ENCODE data around the gene SENP6. TPM values are rescaled to one million over a fixed set of nuclear protein-coding genes. Genes with fewer than 3 reads are reported as not detected.
A peak's percentile ranks its signal among the peaks of the same experiment; 100 is the strongest.
"Not testable (repeated sequence)": the region's sequence is repeated elsewhere in the genome, so short reads cannot be mapped to it uniquely, and the experiment has no call there.

SENP6 gene
- total RNA-seq, 2 donors from 2014 or later, result 99.4 to 99.7 TPM

DNA sequence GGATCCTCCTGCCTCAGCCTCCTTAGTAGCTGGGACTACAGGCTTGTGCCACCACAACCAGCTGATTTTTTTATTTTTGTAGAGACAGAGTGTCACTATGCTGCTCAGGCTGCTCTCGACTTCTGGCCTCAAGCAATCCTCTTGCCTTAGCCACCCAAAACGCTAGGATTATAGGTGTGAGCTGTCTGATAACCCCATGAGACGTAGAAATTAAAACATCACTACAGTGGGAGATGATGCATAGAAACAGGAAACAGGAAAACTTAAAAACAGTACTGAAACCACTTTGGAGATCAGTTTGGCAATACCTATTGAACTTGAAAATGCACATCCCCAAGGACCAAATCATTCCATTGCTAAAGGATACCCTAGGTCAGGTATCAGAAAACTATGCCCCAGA lies 10.8 kb downstream of the SENP6 start:
- H3K9me3 Mint-ChIP-seq, result no peaks in the 10 kb centered on the region
- peaks cover 0 to 7% of the 10 kb centered on the region in 2 donors for H3K36me3 Mint-ChIP-seq (ENCODE audit: insufficient read depth in 2 of 2)
- ATAC-seq (replicated peaks in 1 of 2) (peak; percentile 37 to 44), DNase-seq (no peak)
- H3K27ac Mint-ChIP-seq, result peak overlapping the region; percentile 44
- H3K4me3 Mint-ChIP-seq, result peak overlapping the region; percentile 65 to 82
- H3K4me1 Mint-ChIP-seq (ENCODE audit: low read depth), result peaks cover 97% of the 10 kb centered on the region
- no peaks in the 10 kb centered on the region for H3K27me3 Mint-ChIP-seq (ENCODE audit: low read depth)

- peak overlapping the region; percentile 44 for H3K27ac Mint-ChIP-seq
- peak overlapping the region; percentile 65 to 82 for H3K4me3 Mint-ChIP-seq
- peaks cover 0 to 10% of the 10 kb centered on the region in 2 donors for H3K36me3 Mint-ChIP-seq (ENCODE audit: insufficient read depth in 2 of 2)
- H3K4me1 Mint-ChIP-seq (ENCODE audit: low read depth), result peaks cover 97% of the 10 kb centered on the region
- H3K9me3 Mint-ChIP-seq, result no peaks in the 10 kb centered on the region
- DNase-seq, result no peak
- no peak for ATAC-seq (replicated peaks in 1 of 2)
- no peaks in the 10 kb centered on the region for H3K27me3 Mint-ChIP-seq (ENCODE audit: low read depth)
These were observed 11.4 kb downstream of the SENP6 start for GRCh38 chr6:75613056-75613501.

DNA sequence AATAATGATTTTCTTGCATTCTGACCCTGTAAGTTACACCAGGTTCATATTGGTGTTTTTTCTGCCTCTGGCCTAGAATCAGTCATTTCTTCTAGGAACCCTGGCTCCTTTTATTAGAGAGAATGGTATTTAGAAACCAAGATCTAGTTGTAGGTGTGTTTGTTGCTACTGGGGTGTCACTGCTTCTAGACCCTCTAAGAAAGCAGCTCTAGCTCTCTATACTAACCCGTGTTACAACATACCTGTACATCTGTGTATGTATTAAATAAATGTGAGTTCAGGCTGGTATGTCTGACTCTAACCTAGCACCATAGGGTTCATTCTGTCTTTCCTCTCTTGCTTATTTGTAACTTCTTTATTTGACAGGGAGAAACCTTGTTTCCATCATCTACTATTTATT lies 16.8 kb downstream of the SENP6 start:
- H3K27ac Mint-ChIP-seq, result peak overlapping the region; percentile 87
- peaks cover 82% of the 10 kb centered on the region for H3K4me1 Mint-ChIP-seq (ENCODE audit: low read depth)
- ATAC-seq (replicated peaks in 1 of 2), result no peak
- peak overlapping the region in 1 of 2 donors; percentile 47 for H3K4me3 Mint-ChIP-seq
- H3K36me3 Mint-ChIP-seq (ENCODE audit: insufficient read depth in 2 of 2), result peaks cover 0 to 18% of the 10 kb centered on the region in 2 donors
- H3K9me3 Mint-ChIP-seq, result no peaks in the 10 kb centered on the region
- DNase-seq, result no peak
- H3K27me3 Mint-ChIP-seq (ENCODE audit: low read depth), result no peaks in the 10 kb centered on the region

DNA sequence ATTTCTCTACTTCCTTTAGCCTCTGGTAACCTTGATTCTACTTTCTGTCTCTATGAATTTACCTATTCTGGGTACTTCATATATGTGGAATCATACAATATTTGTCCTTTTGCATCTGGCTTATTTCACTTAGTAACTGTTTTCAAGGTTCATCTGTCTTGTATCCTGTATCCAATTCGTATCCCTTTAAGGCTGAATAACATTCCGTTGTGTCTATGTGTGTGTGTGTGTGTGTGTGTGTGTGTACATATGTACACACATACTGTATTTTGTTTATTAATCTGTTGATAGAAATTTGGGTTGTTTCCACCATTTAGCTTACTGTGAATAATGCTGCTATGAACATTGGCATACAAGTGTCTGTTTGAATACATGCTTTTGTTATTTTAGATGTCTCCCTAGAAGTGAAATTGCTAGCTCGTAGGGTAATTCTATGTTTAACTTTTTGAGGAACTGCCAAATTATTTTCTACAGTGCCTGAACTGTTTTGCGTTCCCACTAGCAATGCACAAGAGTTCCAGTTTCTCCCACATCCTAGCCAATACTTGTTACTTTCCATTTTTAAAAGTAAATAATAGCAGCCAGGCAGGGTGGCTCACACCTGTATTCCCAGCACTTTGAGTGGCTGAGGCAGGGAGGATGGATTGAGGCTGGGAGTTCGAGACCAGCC lies 17.7 kb downstream of the SENP6 start:
- H3K4me3 Mint-ChIP-seq, result no peak overlapping the region

GRCh38 chr6:75620381-75621304 lies 19.0 kb downstream of the SENP6 start:
- no peak for ATAC-seq (replicated peaks in 1 of 2)
- Mint-ChIP-seq H3K4me3 (peak overlapping the region in 1 of 2 donors; percentile 24), H3K27ac (peak overlapping the region; percentile 92), H3K27me3 (ENCODE audit: low read depth) (no peaks in the 10 kb centered on the region), H3K4me1 (ENCODE audit: low read depth) (peaks cover 60% of the 10 kb centered on the region), H3K9me3 (no peaks in the 10 kb centered on the region), H3K36me3 (ENCODE audit: insufficient read depth in 2 of 2) (peaks cover 0 to 20% of the 10 kb centered on the region in 2 donors)
- no peak for DNase-seq

More for the DNA sequence above, 17.7 kb downstream of the SENP6 start:
- DNase-seq, result no peak
- no peak for ATAC-seq (replicated peaks in 1 of 2)
- no peaks in the 10 kb centered on the region for H3K9me3 Mint-ChIP-seq
- H3K27me3 Mint-ChIP-seq (ENCODE audit: low read depth), result no peaks in the 10 kb centered on the region
- H3K4me1 Mint-ChIP-seq (ENCODE audit: low read depth), result peaks cover 72% of the 10 kb centered on the region
- peak overlapping the region; percentile 56 for H3K27ac Mint-ChIP-seq
- H3K36me3 Mint-ChIP-seq (ENCODE audit: insufficient read depth in 2 of 2), result peaks cover 0 to 19% of the 10 kb centered on the region in 2 donors

DNA sequence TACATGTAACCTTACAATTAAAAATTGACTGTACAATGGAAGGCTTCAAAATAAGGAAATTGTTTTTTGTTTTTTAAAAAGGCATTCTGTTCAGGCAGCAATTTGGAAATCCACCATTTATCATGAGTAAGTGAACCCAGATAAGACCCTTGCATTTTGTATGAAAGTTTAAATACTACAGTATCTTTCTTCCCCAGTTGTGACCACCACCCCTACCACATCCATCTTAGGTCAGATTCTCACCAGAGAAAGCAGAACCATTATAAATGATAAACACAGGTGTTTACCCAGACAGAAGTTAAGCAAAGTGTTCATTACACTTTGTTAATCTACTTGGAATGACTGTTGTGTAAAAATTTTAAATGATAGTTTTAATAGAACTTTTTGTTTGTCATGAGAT lies 20.2 kb downstream of the SENP6 start:
- Mint-ChIP-seq H3K4me1 (ENCODE audit: low read depth) (peaks cover 50% of the 10 kb centered on the region), H3K4me3 (no peak overlapping the region), H3K36me3 (ENCODE audit: insufficient read depth in 2 of 2) (peaks cover 0 to 20% of the 10 kb centered on the region in 2 donors), H3K27me3 (ENCODE audit: low read depth) (no peaks in the 10 kb centered on the region), H3K9me3 (no peaks in the 10 kb centered on the region), H3K27ac (peak overlapping the region; percentile 76)
- ATAC-seq (replicated peaks in 1 of 2) (no peak), DNase-seq (no peak)

GRCh38 chr6:75623491-75623890 lies 21.8 kb downstream of the SENP6 start:
- no peak overlapping the region for H3K27ac Mint-ChIP-seq
- H3K27me3 Mint-ChIP-seq (ENCODE audit: low read depth), result no peaks in the 10 kb centered on the region

DNA sequence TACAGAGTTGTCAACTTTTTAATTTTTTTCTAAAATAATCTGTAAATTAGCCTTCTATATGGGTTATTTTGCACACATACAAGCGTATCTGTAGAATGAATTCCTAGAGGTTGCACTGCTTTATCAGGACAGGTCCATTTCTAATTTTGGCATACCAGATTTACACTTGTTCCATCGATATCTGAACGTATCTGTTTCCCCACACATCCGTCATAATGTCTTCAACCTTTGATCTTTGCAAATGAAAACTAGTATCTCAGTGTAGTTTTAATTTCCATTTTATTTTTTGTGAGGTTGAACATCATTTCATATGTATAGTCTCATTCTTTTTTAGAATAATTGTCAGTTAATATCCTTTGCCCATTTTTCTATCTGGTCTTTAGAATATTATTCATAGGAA lies 22.7 kb downstream of the SENP6 start:
- H3K4me3 Mint-ChIP-seq, result no peak overlapping the region
- DNase-seq, result no peak
- no peak for ATAC-seq (replicated peaks in 1 of 2)

More at GRCh38 chr6:75623491-75623890, 21.8 kb downstream of the SENP6 start:
- H3K4me3 Mint-ChIP-seq, result no peak overlapping the region
- H3K9me3 Mint-ChIP-seq, result no peaks in the 10 kb centered on the region
- DNase-seq (no peak), ATAC-seq (replicated peaks in 1 of 2) (no peak)
- H3K36me3 Mint-ChIP-seq (ENCODE audit: insufficient read depth in 2 of 2), result peaks cover 0 to 20% of the 10 kb centered on the region in 2 donors
- H3K4me1 Mint-ChIP-seq (ENCODE audit: low read depth), result peaks cover 34% of the 10 kb centered on the region

DNA sequence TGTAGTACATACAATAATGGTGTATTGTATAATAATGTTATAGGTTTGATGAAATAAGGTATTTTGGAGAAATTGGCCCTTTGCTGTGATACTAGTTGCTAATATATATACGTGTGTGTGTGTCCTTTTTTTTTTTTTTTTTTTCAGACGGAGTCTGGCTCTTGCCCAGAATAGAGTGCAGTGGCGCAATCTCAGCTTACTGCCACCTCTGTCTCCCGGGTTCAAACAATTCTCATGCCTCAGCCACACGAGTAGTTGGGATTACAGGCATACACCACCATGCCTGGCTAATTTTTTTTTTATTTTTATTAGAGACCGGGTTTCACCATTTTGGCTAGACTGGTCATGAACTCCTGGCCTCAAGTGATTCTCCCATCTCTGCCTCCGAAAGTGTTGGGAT lies 23.3 kb downstream of the SENP6 start:
- no peak for ATAC-seq (replicated peaks in 1 of 2)
- Mint-ChIP-seq H3K36me3 (ENCODE audit: insufficient read depth in 2 of 2) (peaks cover 0 to 22% of the 10 kb centered on the region in 2 donors), H3K9me3 (no peaks in the 10 kb centered on the region), H3K27me3 (ENCODE audit: low read depth) (no peaks in the 10 kb centered on the region), H3K4me3 (no peak overlapping the region), H3K27ac (no peak overlapping the region), H3K4me1 (ENCODE audit: low read depth) (peaks cover 19% of the 10 kb centered on the region)
- no peak for DNase-seq

More for the DNA sequence above, 22.7 kb downstream of the SENP6 start:
- Mint-ChIP-seq H3K27me3 (ENCODE audit: low read depth) (no peaks in the 10 kb centered on the region), H3K36me3 (ENCODE audit: insufficient read depth in 2 of 2) (peaks cover 0 to 20% of the 10 kb centered on the region in 2 donors), H3K9me3 (no peaks in the 10 kb centered on the region), H3K27ac (no peak overlapping the region), H3K4me1 (ENCODE audit: low read depth) (peaks cover 26% of the 10 kb centered on the region)

DNA sequence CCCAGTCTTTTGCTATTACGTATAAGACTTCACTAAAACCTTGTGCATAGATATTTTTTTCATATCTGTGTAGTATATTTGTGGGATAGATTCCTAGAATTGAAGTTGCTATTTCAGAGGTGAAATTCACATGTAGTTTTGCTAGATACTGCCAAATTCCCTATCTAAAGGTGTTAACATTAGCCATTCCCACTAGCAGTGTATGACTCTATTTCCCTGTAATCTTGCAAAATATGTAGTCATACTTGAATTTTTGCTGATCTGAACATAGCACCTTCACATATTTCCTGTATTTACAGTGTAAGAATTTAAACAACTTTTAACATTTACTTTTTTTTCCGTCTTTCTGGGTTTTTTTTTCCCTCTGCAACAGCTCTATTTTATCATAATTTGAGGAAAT lies 24.9 kb downstream of the SENP6 start:
- no peak overlapping the region for H3K27ac Mint-ChIP-seq
- no peak for ATAC-seq (replicated peaks in 1 of 2)
- DNase-seq, result no peak
- peaks cover 0 to 21% of the 10 kb centered on the region in 2 donors for H3K36me3 Mint-ChIP-seq (ENCODE audit: insufficient read depth in 2 of 2)
- peaks cover 3% of the 10 kb centered on the region for H3K4me1 Mint-ChIP-seq (ENCODE audit: low read depth)
- no peaks in the 10 kb centered on the region for H3K27me3 Mint-ChIP-seq (ENCODE audit: low read depth)
- no peak overlapping the region for H3K4me3 Mint-ChIP-seq
- H3K9me3 Mint-ChIP-seq, result no peaks in the 10 kb centered on the region

DNA sequence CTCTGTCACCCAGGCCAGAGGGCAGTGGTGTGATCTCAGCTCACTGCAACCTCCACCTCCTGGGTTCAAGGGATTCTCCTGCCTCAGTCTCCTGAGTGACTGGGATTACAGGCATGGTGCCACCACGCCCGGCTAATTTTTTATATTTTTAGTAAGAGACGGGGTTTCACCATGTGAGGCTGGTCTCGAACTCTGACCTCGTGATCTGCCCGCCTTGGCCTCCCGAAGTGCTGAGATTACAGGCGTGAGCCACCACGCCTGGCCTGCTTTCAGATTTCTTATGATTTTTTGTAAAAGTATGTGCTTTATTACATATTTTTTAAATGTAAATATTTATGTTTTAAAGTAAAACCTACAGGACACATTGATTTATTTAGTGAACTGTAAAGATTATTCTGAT lies 26.0 kb downstream of the SENP6 start:
- ATAC-seq (replicated peaks in 1 of 2); H3K4me1 Mint-ChIP-seq (ENCODE audit: low read depth); H3K27me3 Mint-ChIP-seq (ENCODE audit: low read depth); DNase-seq; H3K4me3 Mint-ChIP-seq; H3K27ac Mint-ChIP-seq; H3K9me3 Mint-ChIP-seq: not testable (repeated sequence)
- H3K36me3 Mint-ChIP-seq (ENCODE audit: insufficient read depth in 2 of 2), result peaks cover 0 to 19% of the 10 kb centered on the region in 2 donors

- ATAC-seq (replicated peaks in 1 of 2), result no peak
- Mint-ChIP-seq H3K27me3 (ENCODE audit: low read depth) (no peaks in the 10 kb centered on the region), H3K36me3 (ENCODE audit: insufficient read depth in 2 of 2) (peaks cover 0 to 21% of the 10 kb centered on the region in 2 donors), H3K27ac (peak overlapping the region; percentile 85), H3K4me3 (no peak overlapping the region), H3K4me1 (ENCODE audit: low read depth) (peaks cover 6% of the 10 kb centered on the region), H3K9me3 (no peaks in the 10 kb centered on the region)
- no peak for DNase-seq
These were observed 30.4 kb downstream of the SENP6 start for GRCh38 chr6:75631859-75632635.
